G401.6 (cell line): Measurements from ENCODE around the gene CD300A.

Experiments used
- FAIRE-seq: peaks from 2 replicates; lab custom pipeline; 2012; peaks lifted over from hg19 to GRCh38; lab: Jason Lieb, UNC

The CD300A gene

GRCh38 chr17:74441537-74441936, 24.9 kb upstream of the CD300A start:
- FAIRE-seq, result no peak

DNA sequence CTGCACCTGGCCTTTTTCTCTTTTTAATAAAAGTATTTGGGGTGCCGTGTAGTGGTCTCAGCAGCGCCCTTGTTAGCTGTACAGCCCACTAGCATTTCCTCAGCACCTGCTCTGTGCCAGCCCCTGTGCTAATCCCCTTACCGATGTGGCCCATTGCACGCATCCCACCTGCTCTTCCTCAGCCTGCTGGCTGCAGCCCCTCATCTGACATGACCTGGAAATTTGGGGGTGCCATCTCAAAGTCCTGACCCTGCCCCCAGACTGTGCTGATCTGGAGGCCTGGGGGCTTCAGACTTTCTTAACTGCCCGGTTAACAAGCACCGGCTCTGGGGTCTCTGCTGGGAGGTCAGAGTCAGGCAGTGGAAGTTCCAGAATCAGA, 24.2 kb upstream of the CD300A start:
- FAIRE-seq, result no peak

DNA sequence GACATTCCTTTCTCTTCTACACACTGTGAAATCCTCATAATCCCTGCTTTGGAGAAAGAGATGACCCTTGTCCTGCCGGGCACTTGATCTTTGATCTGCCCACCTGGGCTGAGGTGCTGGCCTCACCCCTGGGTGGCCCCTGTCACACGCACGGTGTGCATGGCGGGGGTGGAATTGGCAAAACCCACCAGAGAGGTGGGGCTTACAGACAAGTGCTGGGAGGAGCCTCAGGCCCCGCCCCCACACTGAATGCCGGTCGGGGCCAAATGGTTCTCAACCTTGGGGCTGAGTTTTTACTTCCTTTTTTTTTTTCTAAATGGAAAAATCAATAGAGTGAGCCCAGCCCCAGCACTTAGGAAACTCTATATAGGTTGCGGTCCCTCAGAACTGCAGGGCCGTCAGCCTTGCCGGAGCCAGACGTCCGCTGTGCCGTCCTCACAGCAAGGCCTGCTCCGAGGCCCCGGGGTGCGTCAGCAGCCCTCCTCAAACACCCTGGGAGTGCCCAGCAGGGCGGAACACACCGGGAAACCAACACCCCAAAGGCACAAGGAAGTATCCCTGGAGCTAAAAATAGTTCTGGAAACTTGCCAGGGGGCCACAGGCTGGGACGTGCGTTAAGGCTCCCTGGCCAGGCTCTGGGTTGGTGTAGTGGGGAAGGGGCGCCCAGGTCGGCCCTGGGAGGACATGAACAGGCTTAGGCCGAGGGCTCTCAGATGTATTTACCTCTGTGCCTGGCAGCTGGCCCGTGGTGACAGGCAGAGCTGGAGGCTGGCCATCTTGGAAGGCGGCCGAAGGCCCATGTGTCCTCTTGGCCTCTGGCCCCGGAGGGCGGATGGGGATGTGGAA, 23.5 kb upstream of the CD300A start:
- no peak for FAIRE-seq

GRCh38 chr17:74443516-74444296, 22.7 kb upstream of the CD300A start:
- FAIRE-seq, result no peak

DNA sequence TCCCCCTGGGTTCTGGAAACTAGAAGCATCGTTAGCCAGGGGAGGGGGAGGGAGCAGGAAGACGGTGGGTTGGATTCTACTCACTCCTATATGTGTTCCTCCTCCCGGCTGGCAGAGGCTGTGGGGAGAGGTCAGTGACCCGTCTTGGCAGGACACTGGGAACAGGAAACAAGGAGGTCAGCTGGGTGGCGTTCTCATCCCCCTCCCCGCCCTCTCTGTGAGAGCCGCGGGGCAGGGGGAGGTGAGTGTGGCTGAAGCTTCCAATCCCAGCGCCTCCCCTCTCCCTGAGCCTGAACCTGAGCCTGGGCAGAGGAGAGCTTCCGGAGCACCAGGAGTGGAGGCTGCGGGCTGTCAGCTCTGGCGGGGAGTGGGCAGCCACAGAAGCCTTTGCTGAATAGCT, 22.0 kb upstream of the CD300A start:
- no peak for FAIRE-seq

- no peak for FAIRE-seq
Observed at GRCh38 chr17:74445158-74445557, 21.3 kb upstream of the CD300A start.

- no peak for FAIRE-seq
Observed at GRCh38 chr17:74446551-74447500, 19.6 kb upstream of the CD300A start.

DNA sequence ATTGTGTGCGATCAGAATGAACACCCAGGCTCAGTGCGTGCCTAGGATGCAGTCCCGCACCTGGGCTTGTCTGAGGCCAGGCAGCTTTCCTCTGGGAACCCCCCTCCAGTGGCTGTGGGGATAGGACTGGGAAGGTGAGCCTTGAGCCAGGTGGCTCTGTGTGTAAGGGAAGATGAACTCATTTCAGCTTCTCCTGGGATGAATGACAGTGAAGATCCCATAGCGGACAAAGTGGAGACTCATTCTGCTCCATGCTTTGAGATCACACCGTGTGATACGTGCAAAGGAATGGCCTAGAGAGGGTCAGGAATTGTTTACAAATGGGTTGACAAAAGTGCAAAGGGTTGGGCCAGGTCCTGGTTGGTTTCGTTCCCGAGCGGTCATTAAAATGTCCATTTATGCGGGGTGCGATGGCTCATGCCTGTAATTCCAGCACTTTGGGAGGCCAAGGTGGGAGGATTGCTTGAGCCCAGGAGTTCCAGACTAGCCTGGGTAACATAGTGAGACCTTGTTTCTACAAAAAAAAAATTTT, 18.7 kb upstream of the CD300A start:
- FAIRE-seq, result no peak

- FAIRE-seq, result no peak
Observed at GRCh38 chr17:74448756-74449155, 17.7 kb upstream of the CD300A start.

DNA sequence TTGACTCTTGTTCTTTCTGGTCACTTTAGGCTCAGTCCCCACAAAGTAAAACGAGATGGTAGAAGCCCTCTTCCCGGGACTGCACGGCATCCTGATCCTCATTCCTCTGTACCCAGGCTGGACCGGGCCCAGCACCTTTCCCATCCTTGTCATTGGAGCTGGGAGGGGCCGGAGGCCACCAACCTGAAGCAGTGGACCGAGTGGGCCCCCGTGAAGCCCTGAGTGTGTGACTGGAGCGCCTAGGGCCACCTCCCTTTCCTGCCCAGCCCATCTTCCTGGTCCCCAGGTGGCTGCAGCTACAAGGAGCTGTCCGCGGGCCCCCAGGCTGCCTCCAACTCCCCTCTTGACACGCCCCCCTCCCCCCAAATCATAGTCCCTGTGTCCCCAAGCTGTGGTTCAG, 17.1 kb upstream of the CD300A start:
- FAIRE-seq, result no peak

GRCh38 chr17:74449773-74450172, 16.7 kb upstream of the CD300A start:
- FAIRE-seq, result no peak

- no peak for FAIRE-seq
Observed at GRCh38 chr17:74450231-74450630, 16.2 kb upstream of the CD300A start.

GRCh38 chr17:74450925-74451403, 15.5 kb upstream of the CD300A start:
- FAIRE-seq, result no peak

GRCh38 chr17:74451557-74451956, 14.9 kb upstream of the CD300A start:
- FAIRE-seq, result no peak

- FAIRE-seq, result no peak
Observed at GRCh38 chr17:74452033-74452840, 14.2 kb upstream of the CD300A start.

DNA sequence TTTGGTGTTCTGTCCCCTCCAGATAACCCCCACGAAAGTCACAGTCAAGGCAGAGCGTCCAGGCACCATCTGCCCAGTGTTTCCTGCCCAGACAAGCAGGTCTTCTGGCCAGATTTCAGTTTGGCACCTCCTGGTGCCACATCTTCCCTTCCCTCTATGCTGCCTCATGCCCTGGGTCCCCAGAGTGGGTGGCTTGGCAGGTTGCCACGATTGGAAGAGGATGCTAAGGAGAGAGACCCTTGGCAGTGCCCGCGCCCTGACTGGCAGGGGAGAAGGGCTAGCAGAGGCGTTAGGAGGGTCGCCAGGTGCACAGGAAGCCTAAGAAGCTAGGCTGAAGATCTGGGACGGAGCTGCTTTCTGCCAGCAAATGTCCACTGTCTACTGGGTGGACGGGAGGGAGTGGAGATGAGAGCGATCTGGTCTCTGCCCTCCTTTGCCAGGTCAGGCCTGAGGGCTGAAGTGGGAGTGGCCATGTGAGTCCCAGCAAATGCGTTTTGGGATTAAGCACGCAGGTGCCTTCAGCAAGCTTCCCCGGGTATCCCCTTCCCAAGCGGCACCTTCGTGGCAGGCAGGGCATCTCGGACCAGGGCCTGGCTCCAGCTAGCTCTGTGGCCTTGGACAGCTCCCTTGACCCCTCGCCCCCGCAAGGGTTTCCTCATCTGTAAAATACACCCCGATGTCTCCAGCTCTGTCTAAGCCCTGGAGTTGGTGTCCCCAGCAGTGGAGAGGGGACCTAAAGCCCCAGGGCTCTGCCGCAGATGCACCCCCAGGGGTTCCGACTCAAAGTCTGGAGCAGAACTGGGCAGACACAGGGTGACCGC, 13.4 kb upstream of the CD300A start:
- no peak for FAIRE-seq

DNA sequence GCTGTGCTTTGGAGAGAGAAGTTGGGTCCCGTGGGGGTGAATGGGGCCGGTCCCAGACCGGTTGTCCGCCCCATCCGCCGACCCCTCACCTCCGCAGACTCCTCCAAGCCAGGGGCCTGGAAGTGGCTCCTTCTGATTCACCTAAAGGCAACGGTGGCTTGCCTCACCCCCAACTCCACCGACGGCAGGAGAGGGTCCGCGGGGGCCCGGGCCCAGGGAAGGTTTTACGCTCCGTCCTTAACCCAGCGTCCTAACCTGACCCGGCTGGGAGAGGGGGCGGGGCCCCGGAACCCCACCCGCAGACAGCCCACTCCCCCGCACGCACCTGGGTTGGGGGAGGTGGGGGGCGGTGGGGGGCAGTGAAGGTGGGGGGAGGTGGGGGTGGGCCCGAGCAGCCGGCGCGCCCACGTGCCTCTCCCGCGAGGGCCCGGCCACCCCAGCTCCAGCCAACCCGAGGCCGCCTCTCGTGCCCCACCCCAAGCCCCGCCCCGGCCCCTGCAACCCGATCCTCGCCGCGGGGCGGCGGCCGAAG, 12.7 kb upstream of the CD300A start:
- FAIRE-seq, result no peak

DNA sequence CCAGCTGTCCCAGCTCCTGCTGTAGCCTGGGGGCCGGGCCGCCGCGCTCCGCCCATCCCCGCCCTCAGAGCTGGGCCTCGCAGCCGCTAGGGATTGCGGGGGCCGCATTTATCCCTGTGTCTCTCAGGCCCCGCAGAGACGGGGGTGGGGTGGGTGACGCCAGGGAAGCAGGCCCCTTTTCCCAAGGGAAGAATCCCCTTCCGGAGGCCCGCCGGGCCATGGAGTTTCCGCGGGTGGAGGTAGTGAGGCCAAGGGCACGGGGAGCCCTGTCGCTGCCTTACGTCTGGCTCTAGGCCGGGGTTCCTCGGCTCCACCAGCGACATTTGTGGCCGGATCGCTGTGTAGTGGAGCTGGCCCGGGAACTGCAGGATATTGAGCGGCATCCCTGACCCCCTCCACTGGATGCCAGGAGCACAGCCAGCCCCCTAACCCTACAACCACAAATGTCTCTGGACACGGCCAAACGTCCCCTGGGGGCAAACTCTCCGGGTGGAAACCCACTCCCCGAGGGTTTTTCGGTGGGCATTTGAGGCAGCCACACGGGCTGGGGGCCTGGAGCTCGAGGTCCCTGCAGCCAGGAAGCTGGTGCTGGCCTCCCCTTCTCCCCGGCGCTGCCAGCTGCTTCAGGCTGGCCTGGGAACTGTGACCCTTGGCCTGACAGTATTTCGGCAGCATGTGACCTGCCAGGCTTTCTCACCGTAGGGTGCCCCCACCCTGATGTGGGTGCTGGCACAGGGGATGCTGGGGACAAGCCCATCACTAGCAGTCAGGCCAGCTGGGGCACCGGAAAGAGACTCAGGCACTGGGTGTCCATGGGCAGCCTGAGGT, 12.0 kb upstream of the CD300A start:
- FAIRE-seq, result no peak

DNA sequence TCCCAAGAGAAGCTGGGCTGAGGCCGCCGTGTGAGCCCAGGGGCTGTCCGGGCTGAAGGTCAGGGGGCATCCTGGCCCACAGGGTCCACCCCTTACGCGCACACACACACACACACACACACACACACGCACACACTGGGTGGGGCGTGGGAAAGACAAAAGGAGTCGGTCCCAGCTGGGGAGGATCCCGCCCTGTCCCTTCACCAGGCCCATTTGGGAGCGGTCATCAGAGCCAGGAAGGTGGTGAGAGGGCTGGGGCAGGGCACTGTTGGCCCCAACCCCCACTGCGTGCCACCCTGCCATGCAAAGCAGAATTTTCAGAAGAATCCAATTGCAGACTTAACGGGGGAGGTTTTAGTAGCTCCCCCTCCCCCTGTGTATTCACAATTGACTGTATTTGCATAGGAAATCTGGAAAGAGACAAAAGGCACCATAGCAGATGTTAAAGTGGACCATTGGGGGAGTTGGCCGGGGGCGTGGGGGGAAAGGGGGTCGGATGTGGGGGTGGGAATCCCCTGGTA, 11.3 kb upstream of the CD300A start:
- FAIRE-seq, result no peak
